Smooth muscle cell (in vitro differentiated cells): Measurements from ENCODE around the gene TTC3. TPM values are rescaled to one million over a fixed set of nuclear protein-coding genes. Genes with fewer than 3 reads are reported as not detected.

Experiments
- DNase-seq: peaks from one replicate; lab custom pipeline; 2025; ENCODE audit not compliant: unreplicated experiment; lab: John Stamatoyannopoulos, UW
- H2AFZ ChIP-seq: fragments of 200-600 bp; sonication (generic); 2 replicates; pipeline ENCODE4 v1.6.0; 2016; ENCODE audit warnings: antibody characterized with exemption, low read depth, mild to moderate bottlenecking
- H3F3A ChIP-seq: fragments of 200-600 bp; sonication (generic); 2 replicates; pipeline ENCODE4 v1.6.0; 2017; ENCODE audit warnings: antibody characterized with exemption, low read depth
- H3K27ac ChIP-seq: fragments of 200-600 bp; sonication (generic); 2 replicates; pipeline ENCODE4 v1.5.1; 2016; ENCODE audit warnings: low read depth, mild to moderate bottlenecking
- H3K27me3 ChIP-seq: fragments of 200-600 bp; sonication (generic); 2 replicates; pipeline ENCODE4 v1.6.1; 2016; ENCODE audit warnings: low read depth, mild to moderate bottlenecking
- H3K36me3 ChIP-seq: fragments of 200-600 bp; sonication (generic); 2 replicates; pipeline ENCODE4 v1.5.1; 2016; ENCODE audit warnings: low read depth
- H3K4me1 ChIP-seq: fragments of 200-600 bp; sonication (generic); 2 replicates; pipeline ENCODE4 v1.5.1; 2016; ENCODE audit warnings: low read depth
- H3K4me2 ChIP-seq: fragments of 200-600 bp; sonication (generic); 2 replicates; pipeline ENCODE4 v1.6.0; 2016; ENCODE audit warnings: mild to moderate bottlenecking
- H3K4me3 ChIP-seq: fragments of 200-600 bp; sonication (generic); 2 replicates; pipeline ENCODE4 v1.5.1; 2016; ENCODE audit warnings: mild to moderate bottlenecking
- H3K79me2 ChIP-seq: fragments of 200-600 bp; sonication (generic); 2 replicates; pipeline ENCODE4 v1.6.0; 2016; ENCODE audit warnings: low read depth, mild to moderate bottlenecking
- H3K9ac ChIP-seq: fragments of 200-600 bp; sonication (generic); 2 replicates; pipeline ENCODE4 v1.6.0; 2016; ENCODE audit warnings: low read depth
- H3K9me3 ChIP-seq: fragments of 200-600 bp; sonication (generic); replicated peaks from 2 replicates; pipeline ENCODE4 v1.5.1; 2016; ENCODE audit warnings: low read depth
- H4K20me1 ChIP-seq: fragments of 200-600 bp; sonication (generic); 2 replicates; pipeline ENCODE4 v1.6.0; 2016; ENCODE audit warnings: low read depth
- CTCF ChIP-seq: fragments of 200-600 bp; sonication (generic); IDR thresholded peaks from 2 replicates; pipeline ENCODE4 v1.5.1; 2017; ENCODE audit warnings: borderline replicate concordance, mild to moderate bottlenecking, antibody characterized with exemption; ENCODE audit not compliant: insufficient read depth, poor library complexity, severe bottlenecking
- WGBS: methylation state at CpG from one replicate; pipeline ENCODE4 v1.1.7; 2016; ENCODE audit warnings: low lambda C conversion rate; 5-methylcytosine and 5-hydroxymethylcytosine counted together
- polyA plus RNA-seq: library from polyadenylated mRNA; unstranded; fragments of >200 nt; fragmentation: Nextera tagmentation; extraction: Ambion mirVana; gene quantifications from 2 replicates; pipeline ENCODE4 v1.2.1, GENCODE V29; 2016
- total RNA-seq: library from RNA; depleted of rRNA; stranded (reverse); fragments of >200 nt; gene quantifications from 2 replicates; pipeline ENCODE4 v1.2.3, GENCODE V29; 2014

TTC3 gene
- total and polyA plus RNA-seq, 2 experiments from 2014 or later: 193 to 224 TPM

- Histone ChIP-seq H4K20me1 (no peaks in the 10 kb centered on the region), H3K9me3 (no peaks in the 10 kb centered on the region), H3K36me3 (peaks cover 24% of the 10 kb centered on the region), H3K4me1 (no peaks in the 10 kb centered on the region), H3F3A (no peaks in the 10 kb centered on the region), H3K79me2 (no peaks in the 10 kb centered on the region), H2AFZ (no peak overlapping the region), H3K4me2 (no peak overlapping the region), H3K9ac (no peak overlapping the region), H3K27me3 (no peaks in the 10 kb centered on the region), H3K4me3 (no peak overlapping the region), H3K27ac (no peak overlapping the region)
- no peak for DNase-seq
- no peak for TF ChIP-seq CTCF
- 96% methylated on average over 38 of the region's 38 CpGs for WGBS
These were observed 154.3 kb downstream of the TTC3 start for GRCh38 chr21:37227071-37228002.

GRCh38 chr21:37228003-37228400, 154.9 kb downstream of the TTC3 start:
- H3K4me2 ChIP-seq: no peak overlapping the region
- H4K20me1 ChIP-seq: no peaks in the 10 kb centered on the region
- H3K4me3 ChIP-seq: no peak overlapping the region
- no peak overlapping the region for H3K9ac ChIP-seq
- H3K4me1 ChIP-seq: no peaks in the 10 kb centered on the region
- no peaks in the 10 kb centered on the region for H3K79me2 ChIP-seq
- no peak for DNase-seq
- H3K36me3 ChIP-seq: peaks cover 24% of the 10 kb centered on the region
- WGBS: 98% methylated on average over 16 of the region's 16 CpGs
- no peak for TF ChIP-seq CTCF
- no peak overlapping the region for H3K27ac ChIP-seq
- H3F3A ChIP-seq: no peaks in the 10 kb centered on the region
- no peaks in the 10 kb centered on the region for H3K27me3 ChIP-seq
- no peak overlapping the region for H2AFZ ChIP-seq
- H3K9me3 ChIP-seq: no peaks in the 10 kb centered on the region

GRCh38 chr21:37230632-37231248, 157.7 kb downstream of the TTC3 start:
- Histone ChIP-seq H3K27me3 (no peaks in the 10 kb centered on the region), H3K9me3 (no peaks in the 10 kb centered on the region), H3K79me2 (no peaks in the 10 kb centered on the region), H2AFZ (no peak overlapping the region), H3F3A (no peaks in the 10 kb centered on the region), H3K4me2 (no peak overlapping the region), H3K27ac (no peak overlapping the region), H3K9ac (no peak overlapping the region), H3K36me3 (peaks cover 11% of the 10 kb centered on the region), H3K4me1 (no peaks in the 10 kb centered on the region), H3K4me3 (no peak overlapping the region), H4K20me1 (no peaks in the 10 kb centered on the region)
- 90% methylated on average over 23 of the region's 23 CpGs for WGBS
- no peak for DNase-seq
- no peak for TF ChIP-seq CTCF
